ENCODE results near the gene DHRS4. TPM values are rescaled to one million over a fixed set of nuclear protein-coding genes. Genes with fewer than 3 reads are reported as not detected.

The DHRS4 gene
- 10 to 100 TPM; 47.4 to 60.4 (median 56.5) TPM for polyA plus RNA-seq (ENCODE audit: insufficient read length in 4 of 4)

GRCh38 chr14:23953464-23954278, at the start of gene DHRS4:
Gene DHRS4, plus strand, starts transcription at chr14:23953770. Its CDS starts 19 bp downstream, at chr14:23953789.
- DNase-seq (ENCODE audit: low read depth in 4 of 4, low spot score in 2 of 4), result peak in 2 of 4 donors; percentile 75 to 77

GRCh38 chr14:23910101-23910875, 43.3 kb upstream of the DHRS4 start:
- DNase-seq (ENCODE audit: low read depth in 4 of 4, low spot score in 2 of 4), result peak in 1 of 4 donors; percentile 28

GRCh38 chr14:23910876-23911210, 42.7 kb upstream of the DHRS4 start:
- no peak for DNase-seq (ENCODE audit: low read depth in 4 of 4, low spot score in 2 of 4)

- DNase-seq (ENCODE audit: low read depth in 4 of 4, low spot score in 2 of 4), result no peak
Measured at GRCh38 chr14:23915559-23915958, 38.0 kb upstream of the DHRS4 start.

- DNase-seq (ENCODE audit: low read depth in 4 of 4, low spot score in 2 of 4), result no peak
Measured at GRCh38 chr14:23916004-23916403, 37.6 kb upstream of the DHRS4 start.

- DNase-seq (ENCODE audit: low read depth in 4 of 4, low spot score in 2 of 4), result no peak
Measured at GRCh38 chr14:23916446-23916845, 37.1 kb upstream of the DHRS4 start.

GRCh38 chr14:23922545-23922944, 31.0 kb upstream of the DHRS4 start:
- no peak for DNase-seq (ENCODE audit: low read depth in 4 of 4, low spot score in 2 of 4)

GRCh38 chr14:23925523-23926075, 28.0 kb upstream of the DHRS4 start:
- DNase-seq (ENCODE audit: low read depth in 4 of 4, low spot score in 2 of 4), result no peak

- DNase-seq (ENCODE audit: low read depth in 4 of 4, low spot score in 2 of 4), result no peak
Measured at GRCh38 chr14:23926543-23926942, 27.0 kb upstream of the DHRS4 start.

- no peak for DNase-seq (ENCODE audit: low read depth in 4 of 4, low spot score in 2 of 4)
Measured at GRCh38 chr14:23929136-23929535, 24.4 kb upstream of the DHRS4 start.

GRCh38 chr14:23929822-23930294, 23.7 kb upstream of the DHRS4 start:
- peak in 1 of 4 donors; percentile 55 for DNase-seq (ENCODE audit: low read depth in 4 of 4, low spot score in 2 of 4)

GRCh38 chr14:23930742-23931141, 22.8 kb upstream of the DHRS4 start:
- no peak for DNase-seq (ENCODE audit: low read depth in 4 of 4, low spot score in 2 of 4)

GRCh38 chr14:23931721-23932289, 21.8 kb upstream of the DHRS4 start:
- no peak for DNase-seq (ENCODE audit: low read depth in 4 of 4, low spot score in 2 of 4)

- no peak for DNase-seq (ENCODE audit: low read depth in 4 of 4, low spot score in 2 of 4)
Measured at GRCh38 chr14:23932639-23933038, 20.9 kb upstream of the DHRS4 start.

- no peak for DNase-seq (ENCODE audit: low read depth in 4 of 4, low spot score in 2 of 4)
Measured at GRCh38 chr14:23933108-23933741, 20.3 kb upstream of the DHRS4 start.

GRCh38 chr14:23933742-23934128, 19.8 kb upstream of the DHRS4 start:
- DNase-seq (ENCODE audit: low read depth in 4 of 4, low spot score in 2 of 4), result peak in 1 of 4 donors; percentile 39

- no peak for DNase-seq (ENCODE audit: low read depth in 4 of 4, low spot score in 2 of 4)
Measured at GRCh38 chr14:23935158-23935557, 18.4 kb upstream of the DHRS4 start.

- DNase-seq (ENCODE audit: low read depth in 4 of 4, low spot score in 2 of 4), result no peak
Measured at GRCh38 chr14:23936084-23936829, 17.3 kb upstream of the DHRS4 start.

GRCh38 chr14:23937203-23937602, 16.4 kb upstream of the DHRS4 start:
- peak in 2 of 4 donors; percentile 44 to 59 for DNase-seq (ENCODE audit: low read depth in 4 of 4, low spot score in 2 of 4)

GRCh38 chr14:23938823-23939222, 14.7 kb upstream of the DHRS4 start:
- no peak for DNase-seq (ENCODE audit: low read depth in 4 of 4, low spot score in 2 of 4)

All from left renal cortex interstitium (tissue), 4 donors.